ENCODE measurements around the gene COL23A1.

The COL23A1 gene

DNA sequence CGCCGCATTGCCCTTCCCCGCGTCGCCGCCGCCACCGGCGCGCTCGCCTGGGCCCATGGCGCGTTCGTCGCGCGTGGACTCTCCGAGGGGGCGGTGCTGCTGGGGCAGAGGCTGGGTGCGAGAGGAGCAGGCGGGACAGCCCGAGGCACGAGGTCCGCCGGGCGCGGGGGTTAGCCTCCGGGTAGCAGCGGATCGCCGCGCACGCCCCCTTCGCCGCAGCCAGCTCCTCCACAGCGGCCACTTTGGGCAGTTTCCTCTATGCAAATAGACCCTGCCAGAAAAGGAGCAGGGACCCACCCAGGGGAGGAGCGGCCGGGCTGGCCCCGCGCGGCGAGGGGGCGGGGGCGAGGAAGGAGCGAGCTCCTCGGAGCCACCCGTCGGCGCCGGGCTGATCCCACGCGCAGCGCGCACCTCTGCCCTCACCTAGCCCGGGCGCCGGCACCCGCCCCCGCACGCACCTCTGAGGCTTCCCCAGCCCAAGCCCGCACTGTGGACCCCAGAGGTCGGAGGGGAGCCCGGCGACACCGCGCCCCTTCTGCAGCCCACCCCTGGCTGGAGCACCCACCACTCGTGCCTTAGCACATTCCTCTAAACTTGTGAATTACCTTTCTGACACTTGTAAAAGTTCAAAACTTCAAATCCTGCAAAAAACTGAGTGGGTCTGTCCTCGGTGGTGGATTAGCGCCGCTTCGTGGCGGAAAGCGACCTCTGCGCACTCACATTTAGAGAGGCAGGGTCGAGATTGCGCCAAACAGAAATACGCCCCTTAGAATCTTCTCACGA lies at the start of gene COL23A1:
COL23A1 (minus strand) TSS at position 253 of the 783 bp plus-strand sequence.
- DNase-seq = peak; percentile 40

DNA sequence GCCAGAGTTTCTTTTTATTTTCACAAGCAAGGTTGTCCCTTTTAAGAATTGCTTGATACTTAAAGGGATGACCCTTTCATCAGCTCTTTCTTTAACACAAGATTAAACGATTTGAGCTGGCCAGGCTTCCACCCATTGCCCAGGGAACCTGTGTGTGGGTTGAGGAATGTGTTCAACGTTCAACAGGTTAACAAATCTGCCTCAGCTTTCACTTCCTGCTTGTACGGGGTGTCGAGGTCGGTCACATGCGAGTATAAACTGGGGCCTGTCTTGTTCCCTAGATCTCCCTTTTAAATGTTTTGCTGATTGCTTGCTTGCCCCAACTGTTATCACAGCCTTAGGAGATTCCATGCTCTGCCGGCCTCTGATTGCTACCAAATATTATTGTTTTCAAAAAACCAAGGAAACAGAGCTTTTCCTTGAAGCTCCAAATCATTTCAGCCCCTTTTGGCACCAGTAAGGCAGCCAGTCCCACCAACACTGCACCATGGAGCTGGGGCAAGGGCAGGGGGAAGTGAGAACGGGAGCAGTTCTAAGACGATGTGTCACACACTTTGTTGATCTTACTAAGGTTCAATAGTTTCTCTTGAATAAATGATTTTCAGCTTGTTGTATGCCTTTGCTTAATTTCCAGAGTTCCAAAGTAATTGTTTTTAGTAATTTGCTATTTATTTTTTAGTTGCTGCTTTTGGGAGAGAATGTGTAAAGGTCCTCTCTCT lies 47.3 kb upstream of the COL23A1 start:
- DNase-seq = no peak

DNA sequence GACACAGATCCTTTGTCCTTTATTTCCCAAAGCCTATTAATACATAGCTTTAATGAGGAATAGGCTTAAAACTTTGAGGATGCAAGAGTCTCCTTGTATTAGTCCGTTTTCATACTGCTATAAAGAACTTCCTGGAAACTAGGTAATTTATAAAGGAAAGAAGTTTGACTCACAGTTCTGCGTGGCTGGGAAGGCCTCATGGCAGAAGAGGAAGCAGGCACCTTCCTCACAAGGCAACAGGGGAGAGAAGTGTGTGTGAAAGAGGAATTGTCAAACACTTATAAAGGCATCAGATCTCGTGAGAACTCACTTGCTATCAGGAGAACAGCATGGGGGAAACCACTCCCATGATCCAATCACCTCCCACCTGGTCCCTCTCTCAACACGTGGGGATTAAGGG lies 42.1 kb upstream of the COL23A1 start:
- no peak for DNase-seq

- no peak for DNase-seq
Observed at GRCh38 chr5:178630951-178631350, 40.8 kb upstream of the COL23A1 start.

- peak; percentile 45 for DNase-seq
Observed at GRCh38 chr5:178630475-178630930, 40.3 kb upstream of the COL23A1 start.

- DNase-seq = no peak
Observed at GRCh38 chr5:178627259-178627598, 37.0 kb upstream of the COL23A1 start.

DNA sequence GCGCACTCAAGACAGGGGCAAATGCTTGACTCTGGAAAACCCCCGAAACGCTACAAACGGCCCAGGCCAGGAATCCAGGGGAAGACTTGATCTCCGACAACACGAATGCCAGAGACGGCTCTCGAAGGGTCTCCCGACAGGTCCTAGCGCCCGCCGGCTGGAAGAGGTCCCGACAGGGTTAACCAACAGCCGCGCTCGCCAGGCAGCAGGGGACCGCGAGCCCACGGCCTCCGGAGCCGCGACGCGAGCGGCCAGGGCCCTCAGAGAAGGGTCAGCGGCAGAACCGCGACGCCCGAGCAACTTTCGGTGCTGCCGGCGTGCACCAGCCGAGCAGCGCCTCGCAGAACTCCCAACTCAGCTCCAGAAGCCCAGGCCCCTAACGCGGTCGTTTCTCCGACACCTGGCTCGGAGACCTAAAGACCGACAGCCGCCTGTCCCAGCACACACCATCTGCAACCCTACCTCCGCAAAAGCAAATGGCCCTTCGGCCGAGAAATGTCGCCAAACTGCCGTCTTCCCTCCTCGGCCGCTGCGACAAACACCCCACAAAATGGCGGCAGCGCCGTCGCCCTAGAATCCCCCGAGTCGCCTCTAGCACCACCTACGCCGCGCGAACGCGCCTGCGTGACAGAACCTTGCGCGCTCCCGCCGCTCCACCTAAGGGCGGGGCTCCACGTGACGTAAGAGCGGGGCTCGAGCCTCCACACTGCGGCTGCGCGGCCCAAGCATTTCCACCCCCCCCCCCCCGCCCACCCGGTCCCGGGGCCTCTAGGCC lies 36.5 kb upstream of the COL23A1 start, which contains the start of gene CLK4:
CLK4 (minus strand) TSS at position 567 of the 775 bp plus-strand sequence. CDS start 3,634 bp downstream, outside the sequence.
- peak; percentile 93 for DNase-seq

DNA sequence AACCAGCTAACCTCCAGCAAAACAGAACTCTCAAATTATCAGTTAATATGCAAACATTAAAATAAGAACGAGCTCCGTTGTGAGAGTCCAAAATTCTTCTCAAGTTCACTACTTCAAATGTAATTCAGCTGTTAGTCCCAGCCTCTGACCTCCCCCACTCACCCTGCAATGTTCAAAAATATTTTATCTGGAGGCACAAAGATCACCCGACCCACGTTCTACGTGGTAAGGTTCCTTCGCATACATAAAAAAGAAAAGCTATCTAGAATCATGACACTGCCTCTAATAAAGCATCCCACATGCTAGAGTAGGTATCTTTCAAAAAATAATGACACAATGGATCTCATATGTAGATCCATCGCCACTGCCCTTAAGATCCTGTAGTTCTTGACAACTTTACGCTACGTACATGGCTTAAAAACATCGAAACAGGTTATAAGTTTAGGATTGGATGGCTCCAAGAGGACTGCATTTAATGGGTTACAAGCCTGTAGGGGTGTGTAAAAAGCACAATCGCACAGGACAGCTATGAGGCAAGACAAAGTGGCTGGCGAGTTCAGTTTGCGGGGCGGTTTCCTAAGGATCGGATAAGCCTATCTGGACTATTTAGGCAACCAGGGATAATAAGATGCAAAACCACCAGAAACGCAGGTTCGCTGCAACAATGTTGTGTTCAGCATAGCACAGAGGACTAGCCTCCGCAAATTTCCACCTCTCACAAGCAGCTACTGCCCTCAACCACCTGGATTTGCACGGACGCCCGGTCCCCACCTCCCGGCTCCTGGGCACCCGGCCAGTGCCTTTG lies 35.7 kb upstream of the COL23A1 start:
- DNase-seq = peak; percentile 12

- peak; percentile 27 for DNase-seq
Observed at GRCh38 chr5:178624631-178625546, 34.7 kb upstream of the COL23A1 start.

GRCh38 chr5:178622679-178623247 lies 32.6 kb upstream of the COL23A1 start:
- DNase-seq = no peak

DNA sequence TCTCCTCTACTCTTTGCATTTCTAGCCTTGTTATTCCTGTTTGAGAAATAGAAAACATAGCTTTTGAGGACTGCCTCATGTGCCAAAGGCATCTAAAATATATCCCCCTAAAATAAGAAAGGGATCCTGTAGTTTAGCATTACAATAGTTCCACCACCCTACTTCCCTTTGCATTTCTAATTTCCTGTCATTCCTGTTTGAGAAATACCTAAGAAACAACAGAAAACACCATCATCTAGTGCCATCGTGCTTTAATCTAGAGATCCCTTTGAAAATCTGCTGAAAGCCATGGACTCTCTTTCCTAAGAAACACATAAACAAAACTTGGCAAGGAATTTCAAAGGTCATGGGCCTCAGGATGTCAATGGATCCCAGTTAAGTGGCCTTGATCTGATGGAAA lies 29.2 kb upstream of the COL23A1 start:
- DNase-seq = no peak

- no peak for DNase-seq
Observed at GRCh38 chr5:178612299-178612698, 22.1 kb upstream of the COL23A1 start.

DNA sequence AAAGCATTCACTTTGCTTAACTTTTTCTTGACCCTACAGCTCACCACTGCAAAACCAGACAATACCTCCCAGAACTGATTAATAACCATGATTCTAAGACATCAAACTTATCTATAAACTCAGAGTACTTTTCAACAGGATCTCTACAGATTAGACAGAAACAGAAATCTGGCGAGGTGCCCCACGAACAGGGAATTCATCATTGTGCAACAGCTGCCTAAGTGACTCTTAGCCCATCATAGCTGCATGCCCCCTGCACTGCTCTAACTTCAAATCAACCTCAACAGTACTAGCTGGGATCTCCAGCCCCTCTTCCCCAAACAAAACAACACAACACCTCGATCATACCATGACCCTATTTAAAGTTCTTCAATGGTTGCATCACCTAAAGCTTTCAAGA lies 16.1 kb upstream of the COL23A1 start:
- DNase-seq = peak; percentile 27

DNA sequence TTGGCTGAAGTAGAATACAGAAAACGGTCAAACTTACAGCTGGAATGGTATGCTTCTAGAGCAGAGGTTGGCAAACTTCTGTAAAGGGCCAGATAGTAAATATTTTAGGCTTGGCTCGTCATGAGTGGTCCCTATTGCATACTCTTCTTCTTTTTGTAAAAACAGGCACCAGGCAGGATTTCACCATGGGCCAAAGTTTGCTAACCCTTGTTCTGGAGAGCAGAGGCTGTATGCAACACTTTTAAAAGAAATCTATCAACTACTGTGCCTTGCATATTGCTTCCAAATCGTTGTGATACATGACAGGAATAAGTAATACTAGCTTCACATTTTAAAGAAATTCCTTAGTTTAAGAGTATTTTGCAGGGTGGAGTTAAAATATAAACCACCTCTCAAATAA lies 15.6 kb upstream of the COL23A1 start:
- DNase-seq = no peak

- DNase-seq = peak; percentile 18
Observed at GRCh38 chr5:178602752-178603151, 12.6 kb upstream of the COL23A1 start.

GRCh38 chr5:178595750-178596149 lies 5.6 kb upstream of the COL23A1 start:
- no peak for DNase-seq

- no peak for DNase-seq
Observed at GRCh38 chr5:178595150-178595549, 5.0 kb upstream of the COL23A1 start.

- DNase-seq = no peak
Observed at GRCh38 chr5:178590924-178591423, 781 bp upstream of the COL23A1 start.

DNA sequence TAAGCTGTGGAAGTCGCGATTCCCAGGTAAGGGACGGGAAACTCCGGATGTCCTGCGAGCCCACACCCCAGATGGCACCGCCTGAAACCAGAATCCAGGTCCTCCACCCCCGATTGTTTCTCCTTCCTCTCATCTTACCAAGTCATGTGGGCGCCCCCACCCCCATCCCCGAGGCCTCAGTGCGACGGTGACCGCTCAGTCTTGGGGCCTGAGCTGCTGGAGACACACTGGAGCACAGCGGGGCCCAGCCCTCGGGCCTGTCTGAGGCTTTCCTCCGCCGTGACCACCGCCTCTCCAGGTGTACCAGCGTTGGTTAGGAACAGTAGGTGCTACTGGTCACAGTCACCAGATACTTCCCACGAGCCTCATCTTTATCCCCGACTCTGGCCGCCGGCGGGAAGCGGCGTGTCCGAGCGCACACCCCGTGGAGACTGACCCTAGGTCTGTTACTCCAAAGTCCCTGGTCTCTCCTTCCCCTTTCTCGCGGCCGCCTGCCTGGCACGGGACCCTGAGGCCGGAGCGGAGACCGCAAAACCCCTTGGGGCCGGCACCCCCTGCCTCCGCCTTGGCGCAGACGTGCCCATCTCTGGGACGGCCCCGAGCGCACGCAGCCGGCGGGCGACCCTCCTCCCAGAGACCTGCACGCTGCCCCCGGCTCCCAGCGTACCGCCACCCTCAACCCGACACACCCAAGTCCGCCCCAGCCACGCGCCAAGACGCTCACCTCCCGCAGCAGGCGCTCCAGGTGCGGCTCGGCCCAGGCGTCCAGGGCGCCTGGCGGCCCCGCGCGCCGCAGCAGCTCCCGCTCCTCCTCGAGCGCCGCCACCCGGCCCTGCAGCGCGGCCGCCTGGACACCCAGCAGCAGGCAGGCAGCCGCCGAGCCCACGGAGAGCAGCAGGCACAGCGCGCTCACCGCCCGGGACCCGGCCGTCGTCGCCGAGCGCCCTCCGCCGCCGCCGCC lies 733 bp downstream of the COL23A1 start:
- peak; percentile 24 for DNase-seq

GRCh38 chr5:178588769-178589168 lies 1.4 kb downstream of the COL23A1 start:
- no peak for DNase-seq

All from fibroblast of upper back skin (primary cell).